Measurements from ENCODE around the gene GRIK1. TPM values are rescaled to one million over a fixed set of nuclear protein-coding genes. Genes with fewer than 3 reads are reported as not detected.

The GRIK1 gene
- total RNA-seq, 2 experiments from 2014 or later, result not detected

DNA sequence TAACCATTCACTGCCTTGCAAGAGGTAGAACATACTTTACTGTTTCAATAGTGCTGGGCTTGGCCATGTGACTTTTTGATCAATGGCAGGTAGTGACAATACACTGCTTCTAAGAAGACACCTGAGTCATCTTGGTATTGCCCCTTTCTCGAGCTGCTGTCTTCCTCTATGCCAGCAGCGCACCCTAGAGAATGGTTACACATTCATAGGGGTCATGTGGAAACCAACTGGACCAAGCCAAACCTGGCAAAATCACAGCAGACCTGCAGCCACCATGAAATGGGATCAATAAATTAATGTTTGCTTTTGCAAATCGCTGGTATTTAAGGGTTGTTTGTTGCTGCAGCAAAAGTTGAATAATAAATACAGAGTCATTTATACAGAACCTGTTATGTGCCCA is 122.3 kb downstream of the GRIK1 start:
- CTCF ChIA-PET, result no interaction called here
- DNase-seq, result no peak
- H3K9me3 Mint-ChIP-seq, result no peaks in the 10 kb centered on the region
- H3K36me3 Mint-ChIP-seq (ENCODE audit: low read depth), result no peaks in the 10 kb centered on the region
- H3K27ac Mint-ChIP-seq, result no peak overlapping the region
- H3K4me3 Mint-ChIP-seq, result no peak overlapping the region
- H3K27me3 Mint-ChIP-seq, result peaks cover 2% of the 10 kb centered on the region
- no peaks in the 10 kb centered on the region for H3K4me1 Mint-ChIP-seq
- POLR2A ChIA-PET, result no interaction called here

- ChIA-PET CTCF (no interaction called here), POLR2A (no interaction called here)
- H3K9me3 Mint-ChIP-seq, result no peaks in the 10 kb centered on the region
- peaks cover 2% of the 10 kb centered on the region for H3K27me3 Mint-ChIP-seq
- H3K27ac Mint-ChIP-seq, result no peak overlapping the region
- H3K36me3 Mint-ChIP-seq (ENCODE audit: low read depth), result no peaks in the 10 kb centered on the region
- no peak overlapping the region for H3K4me3 Mint-ChIP-seq
- no peaks in the 10 kb centered on the region for H3K4me1 Mint-ChIP-seq
- no peak for DNase-seq
Observed at GRCh38 chr21:29812947-29813346, 126.8 kb downstream of the GRIK1 start.

DNA sequence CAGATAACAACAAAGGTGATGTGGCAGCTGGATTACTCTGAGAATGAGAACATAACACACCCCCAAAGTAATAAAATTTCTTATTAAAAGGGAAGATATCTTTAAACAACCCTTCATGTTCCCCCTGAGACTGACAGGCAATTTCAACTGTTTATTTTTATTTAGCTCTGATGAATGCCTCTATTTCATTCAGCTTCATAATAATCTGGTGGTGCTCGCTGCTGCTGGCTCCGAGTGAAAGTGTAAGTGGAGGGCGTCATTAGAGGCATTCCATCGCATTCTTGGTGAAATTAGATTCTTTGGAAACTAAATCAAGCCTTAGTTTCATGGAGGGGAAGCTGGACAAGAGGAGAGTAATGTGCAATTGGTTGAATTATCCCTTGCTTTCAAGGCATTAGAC is 128.9 kb downstream of the GRIK1 start:
- H3K27me3 Mint-ChIP-seq, result peaks cover 2% of the 10 kb centered on the region
- ChIA-PET POLR2A (no interaction called here), CTCF (no interaction called here)
- H3K4me3 Mint-ChIP-seq, result no peak overlapping the region
- no peaks in the 10 kb centered on the region for H3K9me3 Mint-ChIP-seq
- no peaks in the 10 kb centered on the region for H3K36me3 Mint-ChIP-seq (ENCODE audit: low read depth)
- no peak for DNase-seq
- H3K4me1 Mint-ChIP-seq, result no peaks in the 10 kb centered on the region
- H3K27ac Mint-ChIP-seq, result no peak overlapping the region

DNA sequence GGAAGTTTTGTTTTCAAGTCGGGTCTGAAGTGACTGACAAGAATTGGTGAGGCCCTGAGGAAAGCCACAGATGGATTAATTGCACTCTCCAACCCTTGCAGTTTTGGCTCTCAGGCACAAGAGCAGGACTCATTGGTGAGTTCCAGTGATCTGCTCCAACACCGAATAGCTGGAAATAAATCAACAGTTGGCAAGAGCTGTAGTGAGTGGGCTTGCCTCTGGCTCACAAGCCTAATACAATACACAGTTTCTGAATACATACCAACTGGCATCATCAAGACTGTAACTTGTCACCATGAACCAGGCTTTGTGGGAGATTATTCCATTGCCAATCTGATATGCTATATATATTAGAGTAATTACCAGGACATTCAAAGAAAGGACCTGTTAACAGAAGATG is 131.6 kb downstream of the GRIK1 start:
- Mint-ChIP-seq H3K27ac (no peak overlapping the region), H3K4me1 (no peaks in the 10 kb centered on the region), H3K9me3 (no peaks in the 10 kb centered on the region), H3K36me3 (ENCODE audit: low read depth) (no peaks in the 10 kb centered on the region), H3K4me3 (no peak overlapping the region), H3K27me3 (peaks cover 9% of the 10 kb centered on the region)
- no peak for DNase-seq
- ChIA-PET CTCF (no interaction called here), POLR2A (no interaction called here)

DNA sequence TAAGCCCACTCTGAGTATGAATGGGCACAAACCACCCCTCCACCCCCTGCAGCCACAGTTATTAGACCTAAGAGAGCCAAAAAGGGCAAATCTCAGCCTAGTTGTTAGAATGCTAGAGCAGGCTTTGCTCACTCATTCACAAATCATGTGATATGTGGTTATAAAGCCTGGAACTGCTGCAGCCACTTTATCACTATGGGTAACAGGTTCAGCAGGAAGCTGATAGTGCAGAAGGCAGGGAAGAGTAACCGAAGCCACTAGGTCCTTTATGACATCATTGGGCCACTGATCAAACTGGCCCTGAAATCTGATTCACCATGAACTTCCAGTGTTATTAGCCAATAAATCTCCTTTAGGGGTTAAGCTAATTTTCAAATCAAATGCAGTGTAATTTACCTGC is 134.7 kb downstream of the GRIK1 start:
- CTCF ChIA-PET, result no interaction called here
- no peaks in the 10 kb centered on the region for H3K4me1 Mint-ChIP-seq
- H3K27ac Mint-ChIP-seq, result no peak overlapping the region
- no peak for DNase-seq
- no peak overlapping the region for H3K4me3 Mint-ChIP-seq
- POLR2A ChIA-PET, result no interaction called here
- H3K9me3 Mint-ChIP-seq, result no peaks in the 10 kb centered on the region
- H3K27me3 Mint-ChIP-seq, result peaks cover 11% of the 10 kb centered on the region
- H3K36me3 Mint-ChIP-seq (ENCODE audit: low read depth), result no peaks in the 10 kb centered on the region

- ChIA-PET POLR2A (no interaction called here), CTCF (no interaction called here)
- peaks cover 12% of the 10 kb centered on the region for H3K27me3 Mint-ChIP-seq
- no peaks in the 10 kb centered on the region for H3K9me3 Mint-ChIP-seq
- no peaks in the 10 kb centered on the region for H3K4me1 Mint-ChIP-seq
- H3K36me3 Mint-ChIP-seq (ENCODE audit: low read depth), result no peaks in the 10 kb centered on the region
- no peak overlapping the region for H3K4me3 Mint-ChIP-seq
- H3K27ac Mint-ChIP-seq, result no peak overlapping the region
- DNase-seq, result no peak
Observed at GRCh38 chr21:29803191-29803590, 136.6 kb downstream of the GRIK1 start.

- no peaks in the 10 kb centered on the region for H3K9me3 Mint-ChIP-seq
- peaks cover 13% of the 10 kb centered on the region for H3K27me3 Mint-ChIP-seq
- no peak for DNase-seq
- H3K36me3 Mint-ChIP-seq (ENCODE audit: low read depth), result no peaks in the 10 kb centered on the region
- CTCF ChIA-PET, result no interaction called here
- POLR2A ChIA-PET, result no interaction called here
- H3K4me1 Mint-ChIP-seq, result no peaks in the 10 kb centered on the region
- no peak overlapping the region for H3K4me3 Mint-ChIP-seq
- no peak overlapping the region for H3K27ac Mint-ChIP-seq
Observed at GRCh38 chr21:29801122-29801521, 138.7 kb downstream of the GRIK1 start.

DNA sequence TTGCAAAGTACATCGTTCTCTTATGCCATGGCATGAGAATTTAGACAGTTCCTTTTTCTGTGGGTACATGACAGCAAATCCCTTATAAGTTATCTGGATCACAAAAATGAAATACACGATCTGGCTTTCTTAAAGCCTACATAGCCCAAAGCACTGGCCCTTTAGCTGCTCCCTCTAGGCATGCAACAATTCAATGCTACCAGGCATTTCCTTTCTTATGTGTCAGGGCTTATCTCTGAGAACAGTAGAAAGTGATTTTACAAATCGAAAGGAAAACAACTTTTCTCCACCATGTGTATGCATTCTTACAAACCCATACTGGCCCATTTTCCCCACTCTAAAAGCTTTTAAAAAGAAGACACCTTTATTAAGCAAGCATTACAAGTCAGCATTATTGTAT is 139.7 kb downstream of the GRIK1 start:
- CTCF ChIA-PET, result no interaction called here
- no peaks in the 10 kb centered on the region for H3K4me1 Mint-ChIP-seq
- H3K4me3 Mint-ChIP-seq, result no peak overlapping the region

DNA sequence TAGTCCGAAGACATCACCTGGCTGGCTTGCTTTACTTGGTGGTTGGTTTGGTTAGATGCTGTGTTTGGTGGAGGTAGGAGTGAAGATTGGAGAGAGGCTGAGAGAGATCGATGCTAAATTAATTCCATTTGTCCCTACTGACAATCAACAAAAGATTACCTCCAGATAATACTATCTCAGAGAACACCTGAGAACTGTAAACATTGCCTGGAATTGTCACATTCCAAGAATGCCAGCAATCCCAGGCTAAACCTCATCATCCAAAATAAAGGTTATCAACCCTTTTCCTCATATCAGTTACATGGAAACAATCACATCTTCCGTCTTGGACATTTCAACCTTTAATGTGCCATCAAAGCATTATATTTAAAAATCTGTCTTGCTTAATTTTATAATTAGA is 141.0 kb downstream of the GRIK1 start:
- H3K9me3 Mint-ChIP-seq, result no peaks in the 10 kb centered on the region
- no peaks in the 10 kb centered on the region for H3K4me1 Mint-ChIP-seq

More for the DNA sequence above, 139.7 kb downstream of the GRIK1 start:
- Mint-ChIP-seq H3K27ac (no peak overlapping the region), H3K9me3 (no peaks in the 10 kb centered on the region), H3K27me3 (peaks cover 13% of the 10 kb centered on the region), H3K36me3 (ENCODE audit: low read depth) (no peaks in the 10 kb centered on the region)
- no peak for DNase-seq
- POLR2A ChIA-PET, result no interaction called here

DNA sequence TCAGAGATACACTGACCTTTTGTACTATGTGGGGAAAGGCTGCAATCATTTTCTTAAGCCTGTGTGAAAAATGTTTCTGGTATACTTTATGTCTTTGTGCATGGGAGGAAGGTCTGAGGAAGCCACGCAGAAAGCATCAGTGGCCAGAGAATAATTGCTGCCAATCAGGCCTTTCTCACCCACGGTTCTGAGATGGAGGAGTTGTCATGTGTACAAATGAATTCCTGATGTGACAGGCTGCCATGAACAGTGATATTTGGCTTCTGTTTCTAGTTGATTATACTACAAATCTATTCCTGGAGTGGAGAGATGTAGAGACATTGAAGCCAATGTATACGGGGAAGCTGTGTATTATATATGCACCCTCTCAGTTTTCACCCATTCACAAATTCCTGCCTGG is 142.6 kb downstream of the GRIK1 start:
- Mint-ChIP-seq H3K36me3 (ENCODE audit: low read depth) (no peaks in the 10 kb centered on the region), H3K27me3 (peaks cover 7% of the 10 kb centered on the region), H3K4me3 (no peak overlapping the region), H3K4me1 (no peaks in the 10 kb centered on the region), H3K27ac (no peak overlapping the region), H3K9me3 (no peaks in the 10 kb centered on the region)
- no peak for DNase-seq
- ChIA-PET POLR2A (no interaction called here), CTCF (no interaction called here)

More for the DNA sequence above, 141.0 kb downstream of the GRIK1 start:
- no peak for DNase-seq
- no peak overlapping the region for H3K4me3 Mint-ChIP-seq
- CTCF ChIA-PET, result no interaction called here
- POLR2A ChIA-PET, result no interaction called here
- peaks cover 5% of the 10 kb centered on the region for H3K27me3 Mint-ChIP-seq
- H3K36me3 Mint-ChIP-seq (ENCODE audit: low read depth), result no peaks in the 10 kb centered on the region
- H3K27ac Mint-ChIP-seq, result no peak overlapping the region

DNA sequence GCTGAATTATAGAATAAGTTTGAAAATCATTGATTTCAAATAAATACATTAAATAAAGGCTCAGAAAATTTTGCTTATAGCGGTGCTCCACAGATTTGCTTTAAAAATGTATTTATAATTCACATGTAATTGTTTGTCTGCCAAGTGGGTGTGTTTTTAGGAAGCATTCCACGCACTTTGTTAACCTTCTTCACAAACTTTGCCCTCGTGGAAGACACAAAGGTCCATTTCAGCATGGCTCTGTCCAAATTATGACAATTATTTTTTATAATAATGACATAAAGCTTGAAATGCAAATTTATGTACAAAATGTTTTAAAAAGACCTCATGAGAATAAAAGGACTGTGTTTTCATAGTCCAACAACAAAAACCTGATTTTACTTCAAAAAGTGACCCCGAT is 146.1 kb downstream of the GRIK1 start:
- CTCF ChIA-PET, result no interaction called here
- H3K27ac Mint-ChIP-seq, result no peak overlapping the region
- DNase-seq, result no peak
- H3K4me1 Mint-ChIP-seq, result no peaks in the 10 kb centered on the region
- peaks cover 5% of the 10 kb centered on the region for H3K27me3 Mint-ChIP-seq
- no peak overlapping the region for H3K4me3 Mint-ChIP-seq
- POLR2A ChIA-PET, result no interaction called here
- no peaks in the 10 kb centered on the region for H3K9me3 Mint-ChIP-seq
- no peaks in the 10 kb centered on the region for H3K36me3 Mint-ChIP-seq (ENCODE audit: low read depth)

DNA sequence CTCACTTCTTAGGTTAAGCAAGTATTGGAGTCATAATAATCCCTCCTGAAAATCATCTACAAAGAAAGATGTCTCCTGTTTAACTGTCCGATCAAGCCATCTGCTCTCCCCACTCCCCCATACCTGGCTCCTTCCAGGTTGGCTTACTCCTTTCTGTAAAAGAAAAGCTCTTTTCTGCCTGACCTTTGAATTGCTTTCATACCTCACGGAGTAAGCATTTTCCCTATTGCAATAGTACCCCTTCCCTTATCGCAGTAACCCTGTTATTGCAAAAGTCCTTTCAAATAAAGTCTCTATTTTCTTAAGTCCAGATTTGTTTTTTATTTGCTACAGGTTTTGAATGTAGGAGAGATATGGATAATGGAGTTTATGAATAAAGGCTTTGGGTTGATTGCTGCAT is 150.4 kb downstream of the GRIK1 start:
- ChIA-PET POLR2A (no interaction called here), CTCF (no interaction called here)
- DNase-seq, result no peak
- peaks cover 3% of the 10 kb centered on the region for H3K27me3 Mint-ChIP-seq
- no peak overlapping the region for H3K27ac Mint-ChIP-seq
- no peak overlapping the region for H3K4me3 Mint-ChIP-seq
- H3K4me1 Mint-ChIP-seq, result no peaks in the 10 kb centered on the region
- no peaks in the 10 kb centered on the region for H3K9me3 Mint-ChIP-seq
- no peaks in the 10 kb centered on the region for H3K36me3 Mint-ChIP-seq (ENCODE audit: low read depth)

GRCh38 chr21:29788752-29789151 is 151.0 kb downstream of the GRIK1 start:
- H3K27ac Mint-ChIP-seq, result no peak overlapping the region
- no peaks in the 10 kb centered on the region for H3K36me3 Mint-ChIP-seq (ENCODE audit: low read depth)
- no peak overlapping the region for H3K4me3 Mint-ChIP-seq
- DNase-seq, result no peak
- H3K4me1 Mint-ChIP-seq, result no peaks in the 10 kb centered on the region
- ChIA-PET POLR2A (no interaction called here), CTCF (no interaction called here)
- peaks cover 3% of the 10 kb centered on the region for H3K27me3 Mint-ChIP-seq
- H3K9me3 Mint-ChIP-seq, result no peaks in the 10 kb centered on the region

DNA sequence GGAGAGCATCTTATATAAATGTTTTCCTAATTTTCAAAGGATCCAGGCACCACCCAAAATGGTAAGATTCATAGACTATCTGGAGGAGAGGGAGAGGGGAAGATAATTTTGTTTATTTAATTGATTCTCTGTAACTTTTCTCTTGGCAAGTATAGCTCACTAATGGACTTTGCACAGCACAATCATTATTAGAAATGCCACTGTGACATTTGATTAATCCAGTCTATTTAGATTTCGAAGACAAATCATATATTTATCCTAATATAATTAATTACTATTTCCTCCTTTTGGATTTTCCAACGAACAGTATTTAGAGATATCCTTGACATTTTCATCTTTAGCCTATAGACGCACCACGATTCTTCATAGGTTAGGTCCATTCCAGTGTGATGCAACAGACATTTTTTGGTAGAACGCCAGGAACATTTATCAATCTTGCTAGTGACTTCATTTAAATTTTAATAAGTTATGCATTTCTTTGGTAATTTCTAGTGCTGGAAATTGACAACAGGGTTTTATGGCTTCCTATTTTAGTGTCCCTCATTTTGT is 152.4 kb downstream of the GRIK1 start:
- Mint-ChIP-seq H3K36me3 (ENCODE audit: low read depth) (no peaks in the 10 kb centered on the region), H3K4me1 (no peaks in the 10 kb centered on the region)
- POLR2A ChIA-PET, result no interaction called here

More for the DNA sequence above, 152.4 kb downstream of the GRIK1 start:
- no peak for DNase-seq
- Mint-ChIP-seq H3K9me3 (no peaks in the 10 kb centered on the region), H3K4me3 (no peak overlapping the region), H3K27ac (no peak overlapping the region), H3K27me3 (no peaks in the 10 kb centered on the region)
- CTCF ChIA-PET, result no interaction called here
